Keratinocyte (primary cell): ENCODE data around the gene BCAP31. TPM values are rescaled to one million over a fixed set of nuclear protein-coding genes. Genes with fewer than 3 reads are reported as not detected.
"Not testable (repeated sequence)": the region's sequence is repeated elsewhere in the genome, so short reads cannot be mapped to it uniquely, and the experiment has no call there.

ENCODE experiments used
- DNase-seq: peaks from one replicate; pipeline ENCODE4 v3.0.0-alpha.2; 2011; ENCODE audit warnings: low read depth, missing footprints, low spot score
- FAIRE-seq: peaks from 2 replicates; lab custom pipeline; 2011; peaks lifted over from hg19 to GRCh38; lab: Jason Lieb, UNC
- H2AFZ ChIP-seq: 2 replicates; pipeline ENCODE4 v1.6.0; 2012; ENCODE audit warnings: low read length, control low read depth, inconsistent platforms; ENCODE audit not compliant: control insufficient read depth
- H3K27ac ChIP-seq: 2 replicates; pipeline ENCODE4 v1.5.1; 2011; ENCODE audit warnings: low read length; ENCODE audit not compliant: control insufficient read depth, insufficient read depth
- H3K27me3 ChIP-seq: 3 replicates; pipeline ENCODE4 v1.6.0; 2011; ENCODE audit warnings: low read length; ENCODE audit not compliant: control insufficient read depth, insufficient read depth; ENCODE audit errors: extremely low read depth
- H3K36me3 ChIP-seq, 2 experiments: 2 replicates in 1 of 2; 3 replicates in 1 of 2; pipeline ENCODE4 v1.5.1; 2011; ENCODE audit warnings: low read length in 2 of 2, mild to moderate bottlenecking in 1 of 2; ENCODE audit not compliant: control insufficient read depth in 2 of 2, insufficient read depth in 2 of 2; ENCODE audit errors: extremely low read depth in 1 of 2
- H3K4me1 ChIP-seq: 3 replicates; pipeline ENCODE4 v1.5.1; 2011; ENCODE audit warnings: low read length; ENCODE audit not compliant: control insufficient read depth, insufficient read depth; ENCODE audit errors: extremely low read depth
- H3K4me2 ChIP-seq: 3 replicates; pipeline ENCODE4 v1.6.0; 2011; ENCODE audit warnings: low read depth, low read length; ENCODE audit not compliant: control insufficient read depth, insufficient read depth; ENCODE audit errors: extremely low read depth
- H3K4me3 ChIP-seq, 3 experiments: fragments of 200-600 bp in 1 of 3; sonication (generic) in 1 of 3; 2 replicates in 2 of 3; 3 replicates in 1 of 3; pipeline ENCODE4 v1.5.1; 2011 to 2016; ENCODE audit warnings: low read length in 3 of 3, mild to moderate bottlenecking in 3 of 3, control low read depth in 2 of 3, inconsistent platforms in 1 of 3, low read depth in 1 of 3, mixed read lengths in 1 of 3, mixed run types in 1 of 3, moderate library complexity in 1 of 3; ENCODE audit not compliant: control insufficient read depth in 2 of 3, insufficient read depth in 2 of 3; ENCODE audit errors: extremely low read depth in 1 of 3
- H3K79me2 ChIP-seq: 2 replicates; pipeline ENCODE4 v1.6.0; 2012; ENCODE audit warnings: low read length; ENCODE audit not compliant: control insufficient read depth, insufficient read depth
- H3K9ac ChIP-seq: 3 replicates; pipeline ENCODE4 v1.6.0; 2011; ENCODE audit warnings: low read length; ENCODE audit not compliant: control insufficient read depth, insufficient read depth; ENCODE audit errors: extremely low read depth
- H3K9me1 ChIP-seq: 3 replicates; pipeline ENCODE4 v1.6.0; 2011; ENCODE audit warnings: low read length; ENCODE audit not compliant: control insufficient read depth, insufficient read depth; ENCODE audit errors: extremely low read depth
- H3K9me3 ChIP-seq: 2 replicates; pipeline ENCODE4 v1.5.1; 2012; ENCODE audit warnings: low read depth, low read length; ENCODE audit not compliant: control insufficient read depth
- H4K20me1 ChIP-seq: 3 replicates; pipeline ENCODE4 v1.6.0; 2011; ENCODE audit warnings: low read length; ENCODE audit not compliant: control insufficient read depth, insufficient read depth; ENCODE audit errors: extremely low read depth
- EZH2 ChIP-seq: IDR thresholded peaks from one replicate; pipeline ENCODE4 v1.6.1; 2012; ENCODE audit warnings: inconsistent platforms, mild to moderate bottlenecking, low read length, moderate library complexity
- dilution Hi-C: fragments of 300-500 bp; cut with MboI; formaldehyde crosslinking; loops from one replicate; pipeline ENCODE4 v1.7.0; 2020; ENCODE audit warnings: low sequenced_read_pairs; ENCODE audit not compliant: extremely low pct_ligation_motif_present
- polyA plus RNA-seq, 5 experiments: library from polyadenylated mRNA; depleted of rRNA in 3 of 5; stranded (reverse) in 3 of 5; stranded (forward) in 1 of 5; unstranded in 1 of 5; fragments of >200 nt; gene quantifications; 1 replicate in 1 of 5; 2 replicates in 3 of 5; 3 replicates in 1 of 5; pipeline versions ENCODE4 v1.2.1 to v1.2.3, GENCODE V29; 2011 to 2012; ENCODE audit warnings: missing spikeins in 2 of 5, low read depth in 1 of 5, low replicate concordance in 1 of 5
- TF ChIP-seq, protein P1 (sequence below), 3 experiments: IDR thresholded peaks in 1 of 3; conservative IDR thresholded peaks in 1 of 3; optimal IDR thresholded peaks in 1 of 3; 2 replicates in 2 of 3; 3 replicates in 1 of 3; pipeline versions ENCODE3 to v1.5.1; 2011; ENCODE audit warnings: low read length in 3 of 3, mild to moderate bottlenecking in 3 of 3, moderate library complexity in 2 of 3, control low read depth in 1 of 3, inconsistent platforms in 1 of 3; ENCODE audit not compliant: insufficient read depth in 2 of 3; ENCODE audit errors: extremely low read depth in 1 of 3

Gene BCAP31
- polyA plus RNA-seq, 1 donor (not counting 4 experiments of a cell fraction or from before 2014, with no cell fraction given): 262 TPM

DNA sequence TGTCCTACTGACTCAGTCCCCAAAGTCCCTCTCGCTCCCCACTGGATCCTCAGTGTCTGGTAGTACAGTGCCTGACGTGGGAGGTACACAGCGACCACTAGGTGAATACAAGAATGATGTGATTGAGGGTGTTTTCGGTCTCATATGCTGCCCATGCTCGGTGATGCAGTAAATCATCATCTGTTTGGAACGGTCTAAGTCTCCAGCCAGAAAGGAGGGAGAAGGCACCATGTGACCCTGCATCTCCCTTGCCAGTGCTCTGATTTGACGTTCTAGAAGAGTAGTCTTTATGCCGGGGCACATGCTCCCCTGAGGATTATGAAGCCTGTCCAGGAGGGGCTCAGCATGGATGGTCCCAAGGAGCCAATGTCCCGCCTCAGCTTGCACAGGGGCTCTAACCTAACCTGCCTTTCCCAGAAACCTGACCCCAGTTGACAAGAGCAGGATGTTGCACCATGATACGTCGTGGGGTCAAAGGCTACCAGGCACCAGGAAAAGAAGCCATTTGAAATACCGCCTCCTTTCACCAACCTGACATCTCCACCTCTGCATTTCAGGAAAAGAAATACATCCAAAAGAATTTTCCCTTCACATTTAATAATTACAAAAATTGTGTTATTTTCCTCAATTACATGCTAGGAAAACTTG, 26.1 kb upstream of the BCAP31 start:
- Histone ChIP-seq H3K36me3 (no peaks in the 10 kb centered on the region), H3K9ac (no peak overlapping the region), H3K4me1 (no peaks in the 10 kb centered on the region), H4K20me1 (no peaks in the 10 kb centered on the region), H3K27ac (no peak overlapping the region), H3K9me3 (no peaks in the 10 kb centered on the region), H3K9me1 (no peaks in the 10 kb centered on the region), H3K79me2 (no peaks in the 10 kb centered on the region), H3K4me2 (no peak overlapping the region), H3K27me3 (no peaks in the 10 kb centered on the region), H3K4me3 (no peak overlapping the region), H2AFZ (no peak overlapping the region)
- no peak for TF ChIP-seq EZH2
- TF ChIP-seq, protein P1, sequence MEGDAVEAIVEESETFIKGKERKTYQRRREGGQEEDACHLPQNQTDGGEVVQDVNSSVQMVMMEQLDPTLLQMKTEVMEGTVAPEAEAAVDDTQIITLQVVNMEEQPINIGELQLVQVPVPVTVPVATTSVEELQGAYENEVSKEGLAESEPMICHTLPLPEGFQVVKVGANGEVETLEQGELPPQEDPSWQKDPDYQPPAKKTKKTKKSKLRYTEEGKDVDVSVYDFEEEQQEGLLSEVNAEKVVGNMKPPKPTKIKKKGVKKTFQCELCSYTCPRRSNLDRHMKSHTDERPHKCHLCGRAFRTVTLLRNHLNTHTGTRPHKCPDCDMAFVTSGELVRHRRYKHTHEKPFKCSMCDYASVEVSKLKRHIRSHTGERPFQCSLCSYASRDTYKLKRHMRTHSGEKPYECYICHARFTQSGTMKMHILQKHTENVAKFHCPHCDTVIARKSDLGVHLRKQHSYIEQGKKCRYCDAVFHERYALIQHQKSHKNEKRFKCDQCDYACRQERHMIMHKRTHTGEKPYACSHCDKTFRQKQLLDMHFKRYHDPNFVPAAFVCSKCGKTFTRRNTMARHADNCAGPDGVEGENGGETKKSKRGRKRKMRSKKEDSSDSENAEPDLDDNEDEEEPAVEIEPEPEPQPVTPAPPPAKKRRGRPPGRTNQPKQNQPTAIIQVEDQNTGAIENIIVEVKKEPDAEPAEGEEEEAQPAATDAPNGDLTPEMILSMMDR (optimal IDR thresholded peaks at IDR 0.05 in 1 of 3, IDR thresholded peaks at IDR 0.05 in 1 of 3, conservative IDR thresholded peaks at IDR 0.05 in 1 of 3; ENCODE audit: extremely low read depth in 1 of 3, insufficient read depth in 2 of 3, low read length in 3 of 3): no peak
- dilution Hi-C loops: no loop called here
- no peak for FAIRE-seq
- no peak for DNase-seq

DNA sequence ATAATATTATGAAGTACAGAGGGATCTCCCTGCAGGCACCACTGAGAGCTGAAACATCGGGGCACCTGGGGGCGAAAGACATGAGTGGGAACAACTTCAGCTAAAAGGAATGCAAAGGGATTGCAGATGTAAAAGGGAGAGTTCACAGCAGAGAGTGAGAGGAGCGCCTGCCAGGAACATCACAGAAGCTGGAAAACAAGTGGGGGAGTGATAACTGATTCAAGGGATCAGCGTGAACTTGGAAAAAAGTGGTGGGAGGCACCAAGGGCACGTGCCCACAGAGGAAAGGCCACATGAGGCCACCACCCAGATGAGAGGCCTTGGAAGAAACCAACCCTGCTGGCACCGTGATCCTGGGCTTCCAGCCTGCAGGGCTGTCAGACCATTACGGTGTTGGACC, 24.8 kb upstream of the BCAP31 start:
- H3K9ac ChIP-seq, H3K9me3 ChIP-seq, H3K4me1 ChIP-seq, H3K27me3 ChIP-seq, H3K27ac ChIP-seq, DNase-seq, H4K20me1 ChIP-seq, H3K36me3 ChIP-seq, H3K4me3 ChIP-seq, FAIRE-seq, H3K4me2 ChIP-seq, H3K79me2 ChIP-seq, dilution Hi-C loops, H2AFZ ChIP-seq, H3K9me1 ChIP-seq: not testable (repeated sequence)

DNA sequence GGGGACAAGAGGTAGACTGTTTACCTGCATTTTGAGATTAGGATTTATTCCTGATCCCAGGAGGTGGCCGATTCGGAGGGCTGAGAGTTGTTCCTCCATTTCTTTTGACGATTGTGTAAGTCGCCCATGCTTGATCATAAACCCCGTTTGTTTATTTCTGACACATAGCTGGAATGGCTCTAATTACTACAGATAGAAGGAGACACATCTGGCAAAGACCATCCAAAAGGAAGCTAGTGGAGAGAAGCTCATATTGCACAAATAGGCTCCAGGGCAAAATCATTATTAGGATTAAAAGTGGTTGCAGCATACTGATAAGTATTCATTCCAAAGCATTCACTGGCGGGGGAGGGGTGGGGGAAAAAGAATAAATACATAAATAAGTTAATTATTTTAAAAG, 22.8 kb upstream of the BCAP31 start:
- H4K20me1 ChIP-seq, H3K79me2 ChIP-seq, H3K4me3 ChIP-seq, H3K9me1 ChIP-seq, H3K4me1 ChIP-seq, H3K36me3 ChIP-seq, H3K4me2 ChIP-seq, DNase-seq, dilution Hi-C loops, H2AFZ ChIP-seq, H3K9ac ChIP-seq, H3K27ac ChIP-seq, FAIRE-seq, H3K9me3 ChIP-seq, H3K27me3 ChIP-seq: not testable (repeated sequence)
